Right lobe of liver (tissue), 6 donors: ENCODE results near the gene FAM32A. TPM values are rescaled to one million over a fixed set of nuclear protein-coding genes. Genes with fewer than 3 reads are reported as not detected.

Experiments
- ATAC-seq, 4 donors: fragments of 200-7000 bp; cut with Tn5 transposase; one replicate each; pipeline ENCODE4 v1.9.1; 2020; ENCODE audit warnings: mild to moderate bottlenecking in 4 of 4, moderate library complexity in 4 of 4
- DNase-seq, 3 donors: peaks; one replicate each; pipeline ENCODE4 v3.0.0-alpha.2; 2020
- H3K27ac ChIP-seq, 3 donors: fragments of 200-600 bp; one replicate each; pipeline ENCODE4 v1.8.0; 2022
- H3K27me3 ChIP-seq, 2 donors: fragments of 200-600 bp; one replicate each; pipeline ENCODE4 v1.8.0; 2022
- H3K36me3 ChIP-seq, 4 donors: fragments of 200-600 bp; sonication (generic) in 1 of 4; one replicate each; pipeline versions ENCODE4 v1.5.1 to v1.8.0; 2017 to 2022; ENCODE audit warnings: control low read depth in 1 of 4
- H3K4me1 ChIP-seq, 4 donors: fragments of 200-600 bp; sonication (generic) in 1 of 4; one replicate each; pipeline versions ENCODE4 v1.5.1 to v1.8.0; 2017 to 2022; ENCODE audit warnings: control low read depth in 1 of 4
- H3K4me3 ChIP-seq, 3 donors: fragments of 200-600 bp; one replicate each; pipeline ENCODE4 v1.8.0; 2022
- H3K9me3 ChIP-seq, 4 donors: fragments of 200-600 bp; sonication (generic) in 1 of 4; one replicate each; pipeline versions ENCODE4 v1.5.1 to v1.8.0; 2017 to 2022; ENCODE audit warnings: control low read depth in 1 of 4
- CTCF ChIP-seq, 4 donors: fragments of 200-600 bp in 3 of 4; fragments of 450-650 bp in 1 of 4; IDR thresholded peaks; one replicate each; pipeline versions ENCODE4 v1.5.1 to v1.8.0; 2016 to 2022; ENCODE audit warnings: antibody characterized with exemption in 4 of 4, mild to moderate bottlenecking in 2 of 4
- POLR2A ChIP-seq: fragments of 450-650 bp; IDR thresholded peaks from one replicate; pipeline ENCODE4 v1.6.1; 2017; ENCODE audit warnings: antibody characterized with exemption, mild to moderate bottlenecking
- WGBS: methylation state at CpG from one replicate; pipeline ENCODE4 v1.1.6; 2018; ENCODE audit warnings: low coverage, low lambda C conversion rate; ENCODE audit not compliant: insufficient coverage; ENCODE audit errors: missing lambda C conversion rate; 5-methylcytosine and 5-hydroxymethylcytosine counted together
- intact Hi-C, 2 donors: fragments of 100-400 bp; cut with DNase I; formaldehyde crosslinking; loops; one replicate each; pipeline versions ENCODE4 v1.11.2 to v1.14.1; 2022
- total RNA-seq, 6 experiments: library from RNA; depleted of rRNA in 2 of 6; stranded (reverse); fragments of >200 nt in 2 of 6; fragmentation: NEBNext Ultra II Directional in 3 of 6; extraction: Animal tissue kit (Norgen Biotek cat#: 25700) in 3 of 6; gene quantifications; one replicate each; pipeline versions ENCODE4 v1.1.0 to v1.2.4, GENCODE V29; 2016 to 2023
- donor health status: DM: no; HTN: yes; CAD: no.
- donor health status: DM: no; HTN: no; CAD: no.
- donor health status: DM: no; HTN: no; CAD: no.
- donor health status: DM: no; HTN: yes; CAD: no.
- donor health status: DM: no; HTN: yes; CAD: no.

FAM32A gene
- total RNA-seq, 6 experiments from 2014 or later, result 32.1 to 65.8 (median 37.5) TPM

DNA sequence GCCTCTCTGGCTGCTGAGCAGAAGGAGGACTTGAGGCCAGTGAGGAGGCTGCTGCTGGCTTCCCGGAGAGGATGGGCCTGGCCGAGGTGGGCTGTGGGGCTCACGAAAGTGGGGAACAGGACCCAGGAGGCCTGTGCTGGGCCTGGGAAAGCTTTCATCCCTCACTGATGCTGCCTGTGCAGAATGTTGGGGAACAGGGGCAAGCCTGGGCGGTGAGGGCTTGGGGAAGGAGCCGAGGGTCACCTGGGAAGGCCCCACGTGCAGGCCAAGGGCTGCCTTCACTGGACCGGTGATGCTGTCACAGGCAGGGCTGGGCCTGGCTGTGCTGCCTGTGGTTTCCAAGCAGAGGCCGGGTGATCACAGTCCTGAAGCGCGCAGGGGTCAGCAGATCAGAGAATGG lies 21.9 kb downstream of the FAM32A start:
- WGBS, result no CpG with 5 or more reads among the region's 10 CpGs
- Histone ChIP-seq H3K27ac (no peak overlapping the region), H3K27me3 (no peaks in the 10 kb centered on the region), H3K36me3 (peaks cover 5 to 51% (median 24%) of the 10 kb centered on the region in 4 donors), H3K9me3 (no peaks in the 10 kb centered on the region), H3K4me1 (peaks cover 3 to 48% (median 22%) of the 10 kb centered on the region in 4 donors), H3K4me3 (no peak overlapping the region)
- DNase-seq (peak in 1 of 3 donors; percentile 42), ATAC-seq (no peak)
- TF ChIP-seq CTCF (IDR thresholded peaks at IDR 0.05) (no peak), POLR2A (no peak)
- intact Hi-C loops, result no loop called here

DNA sequence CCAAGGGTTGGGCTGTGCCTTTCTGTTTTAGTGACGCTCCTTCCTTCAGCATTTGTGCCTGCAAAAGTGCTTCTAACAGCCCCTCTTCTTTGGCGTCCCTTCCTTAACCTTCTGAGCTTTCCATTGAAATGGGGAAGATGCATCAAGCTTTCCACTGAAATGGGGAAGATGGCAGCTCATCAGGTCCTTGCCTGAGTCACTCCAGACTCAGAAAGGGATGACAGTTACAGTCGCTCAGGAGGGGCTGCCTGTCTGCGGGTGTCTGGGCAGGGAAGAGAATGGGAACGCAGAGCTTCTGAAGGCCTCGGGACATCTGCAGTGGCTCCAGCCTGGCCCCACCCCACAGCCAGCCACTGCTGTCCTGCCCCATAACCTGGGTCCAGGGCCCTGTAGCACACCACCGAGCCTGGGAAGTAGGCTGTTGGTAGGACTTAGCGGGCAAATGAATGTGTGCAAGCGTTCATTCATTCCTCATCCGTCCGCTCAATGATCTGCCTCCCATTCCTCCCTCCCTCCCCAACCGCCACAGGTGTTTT lies 22.3 kb downstream of the FAM32A start:
- Histone ChIP-seq H3K4me1 (peaks cover 3 to 43% (median 20%) of the 10 kb centered on the region in 4 donors), H3K27me3 (no peaks in the 10 kb centered on the region), H3K4me3 (no peak overlapping the region), H3K27ac (no peak overlapping the region), H3K36me3 (peaks cover 5 to 51% (median 24%) of the 10 kb centered on the region in 4 donors), H3K9me3 (no peaks in the 10 kb centered on the region)
- TF ChIP-seq CTCF (IDR thresholded peaks at IDR 0.05) (no peak), POLR2A (no peak)
- intact Hi-C loops, result no loop called here
- ATAC-seq (no peak), DNase-seq (peak in 1 of 3 donors; percentile 38)
- WGBS, result 83% methylated on average over 1 of the region's 12 CpGs

GRCh38 chr19:16208064-16208759 lies 23.0 kb downstream of the FAM32A start:
- peak in 1 of 3 donors; percentile 31 for DNase-seq
- no peak for TF ChIP-seq POLR2A
- peaks cover 3 to 36% (median 18%) of the 10 kb centered on the region in 4 donors for H3K4me1 ChIP-seq
- WGBS, result 81% methylated on average over 4 of the region's 21 CpGs
- H3K27me3 ChIP-seq, result no peaks in the 10 kb centered on the region
- intact Hi-C loops, result no loop called here
- no peak for ATAC-seq
- H3K27ac ChIP-seq, result no peak overlapping the region
- peaks cover 5 to 50% (median 24%) of the 10 kb centered on the region in 4 donors for H3K36me3 ChIP-seq
- no peaks in the 10 kb centered on the region for H3K9me3 ChIP-seq
- no peak overlapping the region for H3K4me3 ChIP-seq

DNA sequence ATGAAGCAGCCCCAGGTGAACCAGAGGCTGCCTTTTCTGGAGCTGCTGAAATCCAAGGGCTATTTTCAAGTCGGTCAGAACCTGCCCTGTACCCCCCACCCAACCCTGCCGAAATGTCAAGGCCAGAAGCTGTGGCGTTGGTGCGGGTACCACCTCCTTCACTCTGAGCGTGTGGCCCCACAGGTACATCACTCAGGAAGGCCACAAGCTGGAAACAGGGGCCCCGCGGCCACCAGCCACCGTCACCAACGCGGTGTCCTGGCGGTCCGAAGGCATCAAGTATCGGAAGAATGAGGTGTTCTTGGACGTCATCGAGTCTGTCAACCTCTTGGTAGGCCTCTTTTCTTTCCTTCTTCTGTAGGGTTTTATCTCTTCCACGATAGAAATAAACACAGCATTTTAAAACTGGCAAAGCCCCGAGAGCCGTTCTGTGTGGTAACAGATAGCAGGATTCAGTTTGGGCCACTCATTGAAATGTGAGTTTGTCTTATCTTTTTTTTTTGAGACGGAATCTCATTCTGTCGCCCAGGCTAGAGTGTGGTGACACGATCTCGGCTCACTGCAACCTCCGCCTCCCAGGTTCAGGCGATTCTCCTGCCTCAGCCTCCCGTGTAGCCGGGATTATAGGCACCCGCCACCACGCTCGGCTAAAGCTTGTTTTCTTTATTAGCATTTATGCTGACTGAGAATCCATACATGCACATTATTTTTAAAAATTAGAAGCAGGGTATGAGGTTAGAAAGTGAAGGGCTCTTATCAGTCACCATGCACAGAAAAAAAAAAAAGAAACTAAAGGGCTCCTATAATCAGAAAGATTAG lies 23.8 kb downstream of the FAM32A start:
- H3K27ac ChIP-seq, result no peak overlapping the region
- no peak overlapping the region for H3K4me3 ChIP-seq
- TF ChIP-seq POLR2A, result no peak
- TF ChIP-seq CTCF (IDR thresholded peaks at IDR 0.05), result no peak
- H3K4me1 ChIP-seq, result peaks cover 3 to 28% (median 14%) of the 10 kb centered on the region in 4 donors
- WGBS, result 89% methylated on average over 15 of the region's 29 CpGs
- intact Hi-C loops, result no loop called here
- no peaks in the 10 kb centered on the region for H3K27me3 ChIP-seq
- H3K9me3 ChIP-seq, result no peaks in the 10 kb centered on the region
- ATAC-seq (no peak), DNase-seq (peak in 1 of 3 donors; percentile 31)
- H3K36me3 ChIP-seq, result peaks cover 5 to 44% (median 20%) of the 10 kb centered on the region in 4 donors
